ENCODE results near the gene SLC17A5. TPM values are rescaled to one million over a fixed set of nuclear protein-coding genes. Genes with fewer than 3 reads are reported as not detected.
"Not testable (repeated sequence)": the region's sequence is repeated elsewhere in the genome, so short reads cannot be mapped to it uniquely, and the experiment has no call there.

SLC17A5 gene
- total RNA-seq, 1 donor from 2014 or later = 31.5 TPM

DNA sequence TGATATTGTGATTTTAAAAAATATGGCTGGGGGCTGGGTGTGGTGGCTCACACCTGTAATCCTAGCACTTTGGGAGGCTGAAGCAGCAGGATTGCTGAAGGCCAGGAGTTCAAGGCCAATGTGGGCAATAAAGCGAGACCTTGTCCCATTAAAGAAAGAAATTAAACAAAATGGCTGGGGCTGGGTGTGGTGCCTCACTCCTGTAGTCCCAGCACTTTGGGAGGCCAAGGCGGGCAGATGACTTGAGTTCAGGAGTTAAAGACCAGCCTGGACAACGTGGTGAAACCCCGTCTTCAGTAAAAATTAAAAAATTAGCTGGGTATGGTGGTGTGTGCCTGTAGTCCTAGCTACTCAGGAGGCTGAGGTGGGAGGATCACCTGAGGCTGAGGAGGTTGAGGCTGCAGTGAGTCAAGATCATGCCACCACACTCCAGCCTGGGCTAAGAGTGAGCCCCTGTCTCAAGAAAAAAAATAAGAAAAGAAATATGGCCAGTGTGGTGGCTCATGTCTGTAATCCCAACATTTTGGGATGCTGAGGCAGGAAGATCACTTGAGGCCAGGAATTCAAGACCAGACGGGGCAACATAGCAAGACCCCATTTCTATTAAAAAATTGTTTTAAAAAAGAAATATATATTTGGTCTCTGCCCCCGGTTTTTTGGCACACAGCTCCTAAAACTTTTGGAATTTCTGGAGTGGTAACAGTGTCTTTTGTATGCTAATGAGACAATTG, 39.8 kb downstream of the SLC17A5 start:
- DNase-seq = no peak

GRCh38 chr6:73612611-73613010, 41.2 kb downstream of the SLC17A5 start:
- no peak for DNase-seq

DNA sequence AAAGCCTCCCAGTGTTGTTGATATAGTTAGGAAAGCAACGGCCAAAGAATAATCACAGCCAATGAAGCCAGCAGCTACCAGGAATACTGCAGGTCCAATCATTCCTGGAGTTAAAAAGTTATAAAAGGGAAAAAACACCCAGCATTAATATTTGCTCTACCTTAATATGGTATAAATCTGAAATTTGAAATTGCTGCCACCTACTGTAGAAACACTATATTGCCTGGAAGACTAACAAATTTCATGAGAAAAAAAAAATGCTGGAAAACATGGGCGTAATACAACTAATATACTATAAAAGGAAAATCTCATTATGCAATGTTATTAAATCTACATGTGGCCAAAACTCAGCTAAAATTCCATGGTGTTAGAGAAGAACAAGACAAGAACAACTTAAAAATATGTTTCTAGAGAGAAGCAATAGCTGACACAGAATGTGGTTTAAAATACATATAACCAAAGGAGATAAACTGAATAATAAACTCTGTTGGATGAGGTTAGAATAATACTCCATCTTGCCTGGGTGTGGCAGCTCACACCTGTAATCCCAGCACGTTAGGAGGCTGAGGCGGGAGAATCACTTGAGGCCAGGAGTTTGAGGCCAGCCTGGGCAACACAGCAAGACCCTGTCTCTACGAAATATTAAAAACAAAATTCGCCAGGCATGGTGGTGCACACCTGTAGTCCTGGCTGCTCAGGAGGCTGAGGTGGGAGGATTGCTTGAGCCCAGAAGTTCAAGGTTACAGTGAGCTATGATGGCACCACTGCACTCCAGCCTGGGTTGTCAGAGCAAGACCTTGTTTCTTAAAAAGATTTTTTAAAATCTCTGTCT, 43.1 kb downstream of the SLC17A5 start:
- DNase-seq = peak; percentile 73

GRCh38 chr6:73608761-73609160, 45.0 kb downstream of the SLC17A5 start:
- DNase-seq = no peak

DNA sequence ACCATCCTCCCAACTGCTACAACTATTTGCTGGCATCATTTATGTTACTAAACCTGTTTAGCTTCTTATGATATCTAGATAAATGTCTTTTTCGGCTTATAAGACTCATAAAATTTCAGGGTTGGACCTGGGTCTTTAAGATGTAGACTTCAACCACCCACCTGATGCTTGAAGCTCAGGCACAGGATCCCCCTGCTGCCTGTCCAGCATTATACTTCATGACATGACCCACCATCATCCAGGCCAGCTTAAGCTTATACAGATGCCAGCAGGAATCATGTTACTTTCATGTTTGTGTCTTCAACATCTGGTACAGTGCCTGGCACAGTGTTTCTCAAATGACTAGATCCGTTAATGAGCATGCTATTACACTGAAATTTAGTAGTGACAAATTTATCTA, 47.4 kb downstream of the SLC17A5 start:
- peak; percentile 14 for DNase-seq

DNA sequence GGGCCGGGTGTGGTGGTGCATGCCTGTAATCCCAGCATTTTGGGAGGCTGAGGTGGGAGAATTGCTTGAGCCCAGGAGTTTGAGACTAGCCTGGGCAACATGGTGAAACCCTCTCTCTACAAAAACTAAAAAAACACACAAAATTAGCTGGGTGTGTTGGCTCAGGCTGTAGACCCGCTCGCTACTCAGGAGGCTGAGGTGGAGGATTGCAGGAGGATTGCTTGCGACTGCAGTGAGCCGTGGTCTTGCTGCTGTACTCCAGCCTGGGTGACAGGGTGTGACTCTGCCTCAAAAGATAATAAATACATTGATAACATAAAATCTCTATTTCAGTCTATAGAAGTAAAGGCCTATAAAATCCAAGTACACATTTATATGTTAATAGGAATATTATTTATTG, 49.3 kb downstream of the SLC17A5 start:
- no peak for DNase-seq

DNA sequence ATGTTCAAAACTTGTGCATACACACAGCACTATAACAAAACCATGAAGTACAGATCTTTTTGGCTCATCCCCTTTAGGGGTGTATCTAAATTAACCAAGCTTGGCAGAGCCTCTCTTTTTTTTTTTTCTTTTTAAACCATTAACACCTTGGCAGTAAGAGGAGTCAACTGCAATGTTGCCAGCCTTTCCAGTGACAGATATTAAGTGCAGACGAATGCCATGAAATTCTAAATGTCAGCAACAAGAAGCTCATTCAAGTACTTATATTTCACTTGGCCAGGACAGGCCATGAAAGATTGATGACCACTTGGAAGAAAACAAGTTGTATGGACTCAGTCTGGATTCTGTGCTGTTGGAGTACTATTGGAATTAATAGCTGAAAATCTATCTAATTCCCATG, 49.8 kb downstream of the SLC17A5 start:
- no peak for DNase-seq

- peak; percentile 37 for DNase-seq
These were observed 67.3 kb downstream of the SLC17A5 start for GRCh38 chr6:73586416-73586974.

DNA sequence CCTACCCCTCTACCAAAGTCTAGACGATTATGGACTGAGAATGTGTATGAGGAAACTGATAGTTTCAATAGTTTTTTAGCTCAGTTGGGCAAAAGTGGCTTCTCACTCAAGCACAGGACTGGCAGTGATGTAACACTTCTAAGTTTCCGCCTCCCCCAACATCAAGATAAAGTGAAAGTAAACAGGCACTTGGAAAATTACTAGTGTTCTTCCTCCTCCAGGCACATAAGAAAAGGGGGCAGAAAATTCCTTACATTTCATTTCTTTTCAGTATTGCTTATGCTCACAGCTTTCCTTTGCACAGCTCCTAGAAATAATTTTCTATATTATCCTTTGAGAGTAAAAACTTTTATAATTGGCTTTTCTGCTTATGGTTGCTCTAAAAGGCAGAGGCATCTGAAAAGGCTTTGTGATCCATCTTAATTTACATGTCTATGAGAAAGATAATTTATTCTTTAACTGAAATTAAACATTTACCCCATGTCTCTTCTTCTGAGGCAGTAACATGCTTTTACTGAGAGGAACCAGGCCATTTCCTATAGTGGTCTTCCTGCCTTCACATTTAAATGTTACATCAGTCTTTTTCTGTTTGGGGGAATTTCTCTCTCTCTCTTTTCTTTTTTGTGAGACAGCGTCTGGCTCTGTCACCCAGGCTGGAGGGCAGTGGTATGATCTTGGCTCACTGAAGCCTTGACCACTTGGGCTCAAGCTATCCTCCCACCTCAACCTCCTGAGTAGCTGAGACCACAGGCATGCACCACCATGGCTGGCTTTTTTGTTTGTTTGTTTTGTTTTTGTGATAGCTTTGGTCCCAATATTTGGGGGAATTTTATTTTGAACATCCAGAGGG, 68.0 kb downstream of the SLC17A5 start:
- peak; percentile 86 for DNase-seq

- no peak for DNase-seq
These were observed 72.5 kb downstream of the SLC17A5 start for GRCh38 chr6:73581293-73581692.

- peak; percentile 98 for DNase-seq
These were observed 73.3 kb downstream of the SLC17A5 start for GRCh38 chr6:73580247-73581149.

DNA sequence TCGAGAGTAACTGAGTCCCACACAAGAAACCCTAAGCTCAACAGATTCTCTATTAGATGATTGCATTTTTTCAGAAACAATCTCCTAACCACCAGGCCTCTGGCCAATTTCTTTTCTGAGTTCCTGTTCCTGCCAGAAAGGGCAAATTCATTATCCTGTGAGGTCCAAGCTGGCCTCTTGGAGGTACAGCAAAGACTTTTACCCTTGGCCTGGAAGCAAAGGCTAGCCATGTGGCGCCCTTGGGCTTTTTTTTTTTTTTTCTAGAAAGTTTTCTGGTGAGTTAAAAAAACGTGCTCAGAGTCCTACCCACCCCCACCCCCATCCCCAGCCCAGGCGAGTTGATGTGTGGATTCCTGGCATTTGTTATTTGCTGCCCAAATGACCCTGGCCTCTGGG, 73.9 kb downstream of the SLC17A5 start:
- peak; percentile 85 for DNase-seq

- peak; percentile 21 for DNase-seq
These were observed 74.4 kb downstream of the SLC17A5 start for GRCh38 chr6:73579389-73579788.

DNA sequence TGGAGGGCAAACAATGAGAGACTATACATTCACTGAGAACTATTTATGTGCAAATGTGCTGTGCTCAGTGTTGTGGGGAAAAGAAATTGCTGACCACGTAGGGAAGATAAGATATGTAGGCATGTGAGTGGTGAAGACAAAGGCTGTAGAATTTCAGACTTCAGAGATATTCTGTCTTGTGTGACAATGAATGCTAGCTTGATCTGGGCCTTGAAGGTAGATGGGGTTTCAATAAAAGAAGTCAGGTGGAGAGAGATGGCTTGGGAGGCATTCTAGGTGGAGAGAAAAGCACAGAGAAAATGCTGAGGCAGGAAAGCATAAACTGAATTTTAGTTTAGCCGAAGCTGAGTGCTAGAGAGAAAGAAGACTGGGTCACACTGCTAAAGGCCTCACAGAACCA, 76.1 kb downstream of the SLC17A5 start:
- no peak for DNase-seq

DNA sequence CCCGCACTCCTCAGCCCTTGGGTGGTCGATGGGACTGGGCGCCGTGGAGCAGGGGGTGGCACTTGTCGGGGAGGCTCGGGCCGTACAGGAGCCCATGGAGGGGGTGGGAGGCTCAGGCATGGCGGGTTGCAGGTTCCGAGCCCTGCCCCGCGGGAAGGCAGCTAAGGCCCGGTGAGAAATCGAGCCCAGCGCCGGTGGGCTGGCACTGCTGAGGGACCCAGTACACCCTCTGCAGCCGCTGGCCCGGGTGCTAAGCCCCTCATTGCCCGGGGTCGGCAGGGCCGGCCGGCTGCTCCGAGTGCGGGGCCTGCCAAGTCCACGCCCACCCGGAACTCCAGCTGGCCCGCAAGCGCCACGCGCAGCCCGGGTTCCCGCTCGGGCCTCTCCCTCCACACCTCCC, 81.3 kb downstream of the SLC17A5 start:
- not testable (repeated sequence) for DNase-seq

DNA sequence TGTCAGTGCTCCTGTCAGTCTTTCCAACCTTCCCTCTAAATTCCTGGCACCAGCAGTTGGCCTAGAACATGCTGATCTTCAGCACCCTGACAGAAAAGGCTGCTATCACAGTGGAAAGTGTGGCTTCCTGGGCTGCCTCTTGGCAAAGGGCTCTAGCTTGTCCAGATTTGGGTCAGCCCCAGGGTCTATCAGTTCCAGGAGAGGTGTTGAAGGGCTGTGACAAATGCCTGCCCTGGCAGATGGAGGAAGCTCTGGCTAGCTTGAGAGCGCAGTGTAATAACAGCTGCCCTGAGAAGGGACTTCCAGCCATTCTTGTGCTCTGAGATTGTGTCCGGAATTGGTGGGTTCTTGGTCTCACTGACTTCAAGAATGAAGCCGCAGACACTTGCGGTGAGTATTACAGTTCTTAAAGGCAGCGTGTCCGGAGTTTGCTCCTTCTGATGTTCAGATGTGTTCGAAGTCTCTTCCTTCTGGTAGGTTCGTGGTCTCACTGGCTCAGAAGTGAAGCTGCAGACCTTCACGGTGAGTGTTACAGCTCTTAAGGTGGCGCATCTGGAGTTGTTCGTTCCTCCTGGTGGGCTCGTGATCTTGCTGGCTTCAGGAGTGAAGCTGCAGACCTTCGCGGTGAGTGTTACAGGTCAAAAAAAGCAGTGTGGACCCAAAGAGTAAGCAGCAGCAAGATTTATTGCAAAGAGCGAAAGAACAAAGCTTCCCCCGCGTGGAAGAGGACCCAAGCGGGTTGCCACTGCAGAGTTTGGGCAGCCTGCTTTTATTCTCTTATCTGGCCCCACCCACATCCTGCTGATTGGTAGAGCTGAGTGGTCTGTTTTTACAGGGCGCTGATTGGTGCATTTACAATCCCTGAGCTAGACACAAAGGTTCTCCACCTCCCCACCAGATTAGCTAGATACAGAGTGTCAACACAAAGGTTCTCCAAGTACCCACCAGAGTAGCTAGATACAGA, 82.3 kb downstream of the SLC17A5 start:
- not testable (repeated sequence) for DNase-seq

DNA sequence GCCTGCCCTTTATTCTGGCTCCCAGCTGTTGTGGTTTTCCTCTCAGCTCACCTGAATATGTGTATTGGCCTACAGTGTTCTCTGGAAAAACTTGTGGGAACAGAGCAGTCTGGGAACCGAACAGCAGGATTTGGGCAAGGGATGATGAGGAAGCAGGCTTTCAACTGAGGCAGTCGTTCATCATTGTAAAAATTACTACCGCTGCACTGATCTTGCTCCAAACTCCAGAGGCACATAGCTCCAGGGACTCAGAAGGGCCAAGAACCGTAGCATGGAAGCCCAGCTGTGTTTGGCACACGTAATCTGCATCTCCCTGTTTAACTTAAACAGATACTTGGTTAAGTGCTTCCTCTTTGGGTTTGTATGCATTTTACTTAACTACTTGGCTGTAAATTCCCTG, 84.7 kb downstream of the SLC17A5 start:
- DNase-seq = no peak

GRCh38 chr6:73566954-73567591, 86.7 kb downstream of the SLC17A5 start:
- peak; percentile 62 for DNase-seq

GRCh38 chr6:73566486-73566871, 87.3 kb downstream of the SLC17A5 start:
- not testable (repeated sequence) for DNase-seq
